Inflammatory macrophage treated with lipopolysaccharide for 4 hours (primary cell): ENCODE measurements around the gene UBE2R2.

Experiments used
- DNase-seq: peaks from one replicate; pipeline ENCODE4 v3.0.0-alpha.2; 2020

Gene UBE2R2

GRCh38 chr9:33885948-33886347 is 69.0 kb downstream of the UBE2R2 start:
- DNase-seq, result no peak

- DNase-seq, result no peak
Measured at GRCh38 chr9:33893861-33894260, 76.9 kb downstream of the UBE2R2 start.

GRCh38 chr9:33894316-33894715 is 77.4 kb downstream of the UBE2R2 start:
- no peak for DNase-seq

GRCh38 chr9:33903157-33903780 is 86.3 kb downstream of the UBE2R2 start:
- no peak for DNase-seq

GRCh38 chr9:33905137-33905536 is 88.2 kb downstream of the UBE2R2 start:
- DNase-seq, result no peak

- DNase-seq, result no peak
Measured at GRCh38 chr9:33906769-33907168, 89.8 kb downstream of the UBE2R2 start.

- DNase-seq, result no peak
Measured at GRCh38 chr9:33907347-33907746, 90.4 kb downstream of the UBE2R2 start.

- DNase-seq, result no peak
Measured at GRCh38 chr9:33908114-33908513, 91.2 kb downstream of the UBE2R2 start.

- no peak for DNase-seq
Measured at GRCh38 chr9:33908749-33909148, 91.8 kb downstream of the UBE2R2 start.

- DNase-seq, result no peak
Measured at GRCh38 chr9:33913541-33913940, 96.6 kb downstream of the UBE2R2 start.

- DNase-seq, result no peak
Measured at GRCh38 chr9:33914887-33915628, 98.1 kb downstream of the UBE2R2 start.

GRCh38 chr9:33917036-33917435 is 100.1 kb downstream of the UBE2R2 start:
- no peak for DNase-seq

GRCh38 chr9:33919276-33919897 is 102.4 kb downstream of the UBE2R2 start:
- no peak for DNase-seq

- no peak for DNase-seq
Measured at GRCh38 chr9:33921967-33922895, 105.3 kb downstream of the UBE2R2 start.

- no peak for DNase-seq
Measured at GRCh38 chr9:33923079-33923478, 106.1 kb downstream of the UBE2R2 start.

GRCh38 chr9:33923998-33924701 is 107.2 kb downstream of the UBE2R2 start:
- DNase-seq, result no peak

- no peak for DNase-seq
Measured at GRCh38 chr9:33924978-33925797, 108.2 kb downstream of the UBE2R2 start.

GRCh38 chr9:33926746-33927485 is 110.0 kb downstream of the UBE2R2 start:
- no peak for DNase-seq

GRCh38 chr9:33927694-33928093 is 110.7 kb downstream of the UBE2R2 start:
- DNase-seq, result no peak

GRCh38 chr9:33931326-33931725 is 114.4 kb downstream of the UBE2R2 start:
- no peak for DNase-seq
